Loucy (cell line): ENCODE measurements around the gene VWA7.

Experiments used
- H2AFZ ChIP-seq: fragments of 200-600 bp; sonication (generic); 2 replicates; pipeline ENCODE4 v1.6.0; 2016; ENCODE audit warnings: antibody characterized with exemption, mild to moderate bottlenecking, low read length, moderate library complexity
- H3F3A ChIP-seq: fragments of 200-600 bp; 2 replicates; pipeline ENCODE4 v1.6.0; 2016; ENCODE audit warnings: antibody characterized with exemption, low read depth, mild to moderate bottlenecking
- H3K27me3 ChIP-seq: fragments of 200-600 bp; sonication (generic); 2 replicates; pipeline ENCODE4 v1.6.1; 2014; ENCODE audit warnings: low read length, mild to moderate bottlenecking; ENCODE audit not compliant: insufficient read depth, poor library complexity, severe bottlenecking
- H3K36me3 ChIP-seq: fragments of 200-600 bp; sonication (generic); 2 replicates; pipeline ENCODE4 v1.6.1; 2016; ENCODE audit warnings: low read length; ENCODE audit not compliant: insufficient read depth
- H3K4me1 ChIP-seq: fragments of 200-600 bp; sonication (generic); 2 replicates; pipeline ENCODE4 v1.5.1; 2014; ENCODE audit warnings: low read length, mild to moderate bottlenecking; ENCODE audit not compliant: insufficient read depth, poor library complexity, severe bottlenecking
- H3K4me2 ChIP-seq: fragments of 200-600 bp; sonication (generic); 2 replicates; pipeline ENCODE4 v1.6.0; 2014; ENCODE audit warnings: antibody characterized with exemption, low read length, low read depth, mild to moderate bottlenecking; ENCODE audit not compliant: poor library complexity, severe bottlenecking
- H3K4me3 ChIP-seq: fragments of 200-600 bp; sonication (generic); 2 replicates; pipeline ENCODE4 v1.5.1; 2014; ENCODE audit warnings: low read length, mild to moderate bottlenecking, mixed read lengths; ENCODE audit not compliant: poor library complexity, severe bottlenecking
- H3K79me2 ChIP-seq: fragments of 200-600 bp; sonication (generic); 2 replicates; pipeline ENCODE4 v1.6.1; 2014; ENCODE audit warnings: low read length; ENCODE audit not compliant: insufficient read depth
- H3K9ac ChIP-seq: fragments of 200-600 bp; sonication (generic); 2 replicates; pipeline ENCODE4 v1.6.0; 2014; ENCODE audit warnings: mild to moderate bottlenecking, low read depth, low read length, moderate library complexity; ENCODE audit not compliant: poor library complexity, severe bottlenecking
- H3K9me2 ChIP-seq: fragments of 200-600 bp; sonication (generic); replicated peaks from 2 replicates; pipeline ENCODE4 v1.6.1; 2016; ENCODE audit warnings: low read depth, low read length, mixed read lengths
- H3K9me3 ChIP-seq: fragments of 200-600 bp; sonication (generic); 2 replicates; pipeline ENCODE4 v1.6.1; 2014; ENCODE audit warnings: mild to moderate bottlenecking, antibody characterized with exemption, low read length, low read depth; ENCODE audit not compliant: insufficient read depth
- H4K20me1 ChIP-seq: fragments of 200-600 bp; sonication (generic); 2 replicates; pipeline ENCODE4 v1.6.0; 2014; ENCODE audit warnings: antibody characterized with exemption, low read length, mild to moderate bottlenecking; ENCODE audit not compliant: insufficient read depth, poor library complexity, severe bottlenecking
- EZH2phosphoT487 ChIP-seq: fragments of 200-600 bp; IDR thresholded peaks from 2 replicates; pipeline ENCODE4 v1.6.1; 2018; ENCODE audit warnings: antibody characterized with exemption, mild to moderate bottlenecking, moderate library complexity, borderline replicate concordance
- TF ChIP-seq, protein P1 (sequence below): fragments of 200-600 bp; sonication (generic); conservative IDR thresholded peaks from 2 replicates; pipeline ENCODE4 v1.5.1; 2014; ENCODE audit warnings: mild to moderate bottlenecking, antibody characterized with exemption, low read length

Gene VWA7

GRCh38 chr6:31765559-31765909, 11.6 kb downstream of the VWA7 start:
- Histone ChIP-seq H3K9ac (no peak overlapping the region), H3K4me2 (no peak overlapping the region), H3F3A (no peaks in the 10 kb centered on the region)

DNA sequence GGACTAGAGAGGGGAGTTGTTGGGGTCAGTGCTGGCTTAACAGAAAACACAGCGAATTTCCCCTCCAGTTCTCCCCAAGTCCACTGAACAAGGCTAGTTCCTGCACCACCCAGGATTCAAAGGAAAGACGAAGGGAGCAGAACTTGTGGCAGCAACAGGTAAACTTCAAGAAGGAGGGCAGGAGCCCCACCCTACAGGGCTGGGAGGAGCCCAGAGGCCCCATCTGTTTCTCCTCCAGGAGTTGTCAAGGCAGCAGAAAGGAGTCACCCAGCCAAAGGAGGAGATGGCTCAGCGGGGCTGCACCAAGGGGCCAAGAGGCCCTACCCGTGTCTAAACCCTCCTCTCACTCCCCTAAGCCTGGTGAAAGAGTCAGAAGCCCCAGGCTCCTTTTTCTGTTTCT, 12.9 kb downstream of the VWA7 start:
- peaks cover 6% of the 10 kb centered on the region for H3K4me1 ChIP-seq
- no peaks in the 10 kb centered on the region for H3K79me2 ChIP-seq
- no peaks in the 10 kb centered on the region for H3F3A ChIP-seq
- TF ChIP-seq, protein P1, sequence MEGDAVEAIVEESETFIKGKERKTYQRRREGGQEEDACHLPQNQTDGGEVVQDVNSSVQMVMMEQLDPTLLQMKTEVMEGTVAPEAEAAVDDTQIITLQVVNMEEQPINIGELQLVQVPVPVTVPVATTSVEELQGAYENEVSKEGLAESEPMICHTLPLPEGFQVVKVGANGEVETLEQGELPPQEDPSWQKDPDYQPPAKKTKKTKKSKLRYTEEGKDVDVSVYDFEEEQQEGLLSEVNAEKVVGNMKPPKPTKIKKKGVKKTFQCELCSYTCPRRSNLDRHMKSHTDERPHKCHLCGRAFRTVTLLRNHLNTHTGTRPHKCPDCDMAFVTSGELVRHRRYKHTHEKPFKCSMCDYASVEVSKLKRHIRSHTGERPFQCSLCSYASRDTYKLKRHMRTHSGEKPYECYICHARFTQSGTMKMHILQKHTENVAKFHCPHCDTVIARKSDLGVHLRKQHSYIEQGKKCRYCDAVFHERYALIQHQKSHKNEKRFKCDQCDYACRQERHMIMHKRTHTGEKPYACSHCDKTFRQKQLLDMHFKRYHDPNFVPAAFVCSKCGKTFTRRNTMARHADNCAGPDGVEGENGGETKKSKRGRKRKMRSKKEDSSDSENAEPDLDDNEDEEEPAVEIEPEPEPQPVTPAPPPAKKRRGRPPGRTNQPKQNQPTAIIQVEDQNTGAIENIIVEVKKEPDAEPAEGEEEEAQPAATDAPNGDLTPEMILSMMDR: no peak
- no peak for TF ChIP-seq EZH2phosphoT487
- no peaks in the 10 kb centered on the region for H4K20me1 ChIP-seq
- H3K4me2 ChIP-seq: no peak overlapping the region
- H2AFZ ChIP-seq: no peak overlapping the region
- H3K9me3 ChIP-seq: no peaks in the 10 kb centered on the region
- no peaks in the 10 kb centered on the region for H3K27me3 ChIP-seq
- no peak overlapping the region for H3K4me3 ChIP-seq
- no peaks in the 10 kb centered on the region for H3K9me2 ChIP-seq
- H3K36me3 ChIP-seq: no peaks in the 10 kb centered on the region
- H3K9ac ChIP-seq: no peak overlapping the region

More at GRCh38 chr6:31765559-31765909, 11.6 kb downstream of the VWA7 start:
- Histone ChIP-seq H3K9me3 (no peaks in the 10 kb centered on the region), H3K27me3 (no peaks in the 10 kb centered on the region), H2AFZ (no peak overlapping the region), H3K9me2 (no peaks in the 10 kb centered on the region), H3K36me3 (no peaks in the 10 kb centered on the region), H4K20me1 (no peaks in the 10 kb centered on the region), H3K79me2 (no peaks in the 10 kb centered on the region), H3K4me1 (peaks cover 3% of the 10 kb centered on the region), H3K4me3 (no peak overlapping the region)
- TF ChIP-seq, protein P1: no peak
- no peak for TF ChIP-seq EZH2phosphoT487

- Histone ChIP-seq H3K4me2 (no peak overlapping the region), H2AFZ (no peak overlapping the region), H3K4me3 (no peak overlapping the region), H4K20me1 (no peaks in the 10 kb centered on the region), H3K9me2 (no peaks in the 10 kb centered on the region), H3K9ac (no peak overlapping the region), H3K27me3 (no peaks in the 10 kb centered on the region), H3K36me3 (no peaks in the 10 kb centered on the region), H3K4me1 (peaks cover 12% of the 10 kb centered on the region), H3K9me3 (no peaks in the 10 kb centered on the region), H3F3A (no peaks in the 10 kb centered on the region), H3K79me2 (no peaks in the 10 kb centered on the region)
- TF ChIP-seq, protein P1: no peak
- no peak for TF ChIP-seq EZH2phosphoT487
Measured at GRCh38 chr6:31763619-31763940, 13.5 kb downstream of the VWA7 start.
